ENCODE data around the gene PSMD7. TPM values are rescaled to one million over a fixed set of nuclear protein-coding genes. Genes with fewer than 3 reads are reported as not detected.

PSMD7 gene
- 100 to 1,000 TPM; 128 to 137 TPM for total RNA-seq
- polyA plus RNA-seq (2013, experiment 1 of 2) = 110 TPM
- polyA plus RNA-seq (2013, experiment 2 of 2) = 107 TPM
- long read RNA-seq, experiment 1, transcript PSMD7-201 (7 exons, 1,670 nt) = major isoform, 76 of 102 reads
- long read RNA-seq, experiment 1, partial matches to known transcripts = 4 of 102 reads
- long read RNA-seq, experiment 1, other reads (novel, unspliced or antisense) = 20 of 102 reads
- long read RNA-seq, experiment 2, transcript PSMD7-201 (7 exons, 1,670 nt) = major isoform, 329 of 350 reads
- long read RNA-seq, experiment 2, partial matches to known transcripts = 3 of 350 reads
- long read RNA-seq, experiment 2, other reads (novel, unspliced or antisense) = 13 of 350 reads
- long read RNA-seq, experiment 3, transcript PSMD7-201 (7 exons, 1,670 nt) = major isoform, 331 of 373 reads
- long read RNA-seq, experiment 3, transcript PSMD7-205 (6 exons, 931 nt) = minor isoform, 9 of 373 reads
- long read RNA-seq, experiment 3, partial matches to known transcripts = 3 of 373 reads
- long read RNA-seq, experiment 3, other reads (novel, unspliced or antisense) = 29 of 373 reads
- long read RNA-seq, experiment 4, transcript PSMD7-201 (7 exons, 1,670 nt) = major isoform, 545 of 610 reads
- long read RNA-seq, experiment 4, partial matches to known transcripts = 33 of 610 reads
- long read RNA-seq, experiment 4, other reads (novel, unspliced or antisense) = 28 of 610 reads

- Mint-ChIP-seq H3K27me3 (ENCODE audit: insufficient read depth) (no peaks in the 10 kb centered on the region), H3K36me3 (ENCODE audit: low read depth) (peaks cover 39% of the 10 kb centered on the region), H3K27ac (peak within 1 kb of the TSS; percentile 99), H3K4me1 (peaks cover 5% of the 10 kb centered on the region), H3K4me3 (peak within 1 kb of the TSS; percentile 94), H3K9me3 (peaks cover 5% of the 10 kb centered on the region)
- Histone ChIP-seq H3K9ac (ENCODE audit: extremely low read depth, low read length, poor library complexity, severe bottlenecking) (peak within 1 kb of the TSS; percentile 95), H3K4me1 (ENCODE audit: control insufficient read depth, insufficient read depth, low read length) (peaks cover 3% of the 10 kb centered on the region), H3K27ac (ENCODE audit: low read depth, low read length) (peak within 1 kb of the TSS; percentile 92), H3K9me3 (ENCODE audit: control insufficient read depth, low read length) (peaks cover 4% of the 10 kb centered on the region), H3K27me3 (ENCODE audit: control insufficient read depth, insufficient read depth, low read length, poor library complexity, severe bottlenecking) (no peaks in the 10 kb centered on the region), H3K36me3 (ENCODE audit: control insufficient read depth, insufficient read depth, low read length) (peaks cover 35% of the 10 kb centered on the region), H3K4me3 (ENCODE audit: low read length) (peak within 1 kb of the TSS; percentile 82)
- TF ChIP-seq CTCF (conservative IDR thresholded peaks at IDR 0.05) = no peak
- 1 to 2% methylated on average over 19 to 60 of the region's 60 CpGs for WGBS, 2 experiments (ENCODE audit: insufficient coverage in 1 of 2, insufficient read length in 1 of 2)
- DNase-seq = peak; percentile 97
These were observed at the start of gene PSMD7 for GRCh38 chr16:74296432-74297144. PSMD7 (plus strand) TSS chr16:74296814; CDS start chr16:74296915, 101 bp downstream.

- no peak overlapping the region for H3K4me3 ChIP-seq (ENCODE audit: low read length)
- no peaks in the 10 kb centered on the region for H3K36me3 Mint-ChIP-seq (ENCODE audit: low read depth)
- H3K4me3 Mint-ChIP-seq = no peak overlapping the region
- H3K27me3 ChIP-seq (ENCODE audit: control insufficient read depth, insufficient read depth, low read length, poor library complexity, severe bottlenecking) = no peaks in the 10 kb centered on the region
- H3K9me3 Mint-ChIP-seq = no peaks in the 10 kb centered on the region
- H3K27ac ChIP-seq (ENCODE audit: low read depth, low read length) = no peak overlapping the region
- no peaks in the 10 kb centered on the region for H3K36me3 ChIP-seq (ENCODE audit: control insufficient read depth, insufficient read depth, low read length)
- no peaks in the 10 kb centered on the region for H3K4me1 ChIP-seq (ENCODE audit: control insufficient read depth, insufficient read depth, low read length)
- no peak overlapping the region for H3K9ac ChIP-seq (ENCODE audit: extremely low read depth, low read length, poor library complexity, severe bottlenecking)
- no peaks in the 10 kb centered on the region for H3K9me3 ChIP-seq (ENCODE audit: control insufficient read depth, low read length)
- H3K27me3 Mint-ChIP-seq (ENCODE audit: insufficient read depth) = no peaks in the 10 kb centered on the region
- no peak for DNase-seq
- no peak overlapping the region for H3K27ac Mint-ChIP-seq
- no peak for TF ChIP-seq CTCF (conservative IDR thresholded peaks at IDR 0.05)
- H3K4me1 Mint-ChIP-seq = no peaks in the 10 kb centered on the region
- 83 to 94% methylated on average over 3 of the region's 4 CpGs for WGBS, 2 experiments (ENCODE audit: insufficient coverage in 1 of 2, insufficient read length in 1 of 2)
These were observed 47.4 kb upstream of the PSMD7 start for GRCh38 chr16:74249254-74249653.

GRCh38 chr16:74249846-74250245 lies 46.8 kb upstream of the PSMD7 start:
- Mint-ChIP-seq H3K27ac (no peak overlapping the region), H3K4me1 (no peaks in the 10 kb centered on the region), H3K27me3 (ENCODE audit: insufficient read depth) (no peaks in the 10 kb centered on the region), H3K4me3 (no peak overlapping the region), H3K9me3 (no peaks in the 10 kb centered on the region), H3K36me3 (ENCODE audit: low read depth) (no peaks in the 10 kb centered on the region)
- no peaks in the 10 kb centered on the region for H3K36me3 ChIP-seq (ENCODE audit: control insufficient read depth, insufficient read depth, low read length)
- no peak overlapping the region for H3K4me3 ChIP-seq (ENCODE audit: low read length)
- no peaks in the 10 kb centered on the region for H3K9me3 ChIP-seq (ENCODE audit: control insufficient read depth, low read length)
- no peak for TF ChIP-seq CTCF (conservative IDR thresholded peaks at IDR 0.05)
- no peak overlapping the region for H3K9ac ChIP-seq (ENCODE audit: extremely low read depth, low read length, poor library complexity, severe bottlenecking)
- no peak overlapping the region for H3K27ac ChIP-seq (ENCODE audit: low read depth, low read length)
- no peaks in the 10 kb centered on the region for H3K4me1 ChIP-seq (ENCODE audit: control insufficient read depth, insufficient read depth, low read length)
- 86% methylated on average over 1 of the region's 1 CpG; no CpG with 5 or more reads in 1 of the 2 experiments for WGBS, 2 experiments (ENCODE audit: insufficient coverage in 1 of 2, insufficient read length in 1 of 2)
- DNase-seq = no peak
- no peaks in the 10 kb centered on the region for H3K27me3 ChIP-seq (ENCODE audit: control insufficient read depth, insufficient read depth, low read length, poor library complexity, severe bottlenecking)
